HEK293 (cell line): ENCODE results near the gene PTGIR.

Source experiments
- CTCF ChIP-seq: fragments of 450-650 bp; formaldehyde crosslinking; IDR thresholded peaks from 2 replicates; pipeline ENCODE4 v1.5.1; 2016; ENCODE audit warnings: missing biosample characterization, missing genetic modification characterization
- GLI2 ChIP-seq: fragments of 450-650 bp; formaldehyde crosslinking; IDR thresholded peaks from 2 replicates; pipeline ENCODE4; 2017; ENCODE audit warnings: missing biosample characterization, missing genetic modification characterization, low read depth, borderline replicate concordance
- HOXA7 ChIP-seq: sonication (generic); formaldehyde crosslinking; IDR thresholded peaks from 2 replicates; pipeline ENCODE4 v1.8.1; 2022; ENCODE audit warnings: missing genetic modification reagents, borderline replicate concordance
- IKZF3 ChIP-seq: fragments of 450-650 bp; IDR thresholded peaks from 2 replicates; pipeline ENCODE4 v1.5.0; 2018; ENCODE audit warnings: missing biosample characterization, mild to moderate bottlenecking, missing genetic modification characterization, moderate library complexity
- MEIS1 ChIP-seq: sonication (generic); formaldehyde crosslinking; IDR thresholded peaks from 2 replicates; pipeline ENCODE4 v1.8.1; 2022; ENCODE audit warnings: missing genetic modification reagents, mild to moderate bottlenecking, borderline replicate concordance
- RBAK ChIP-seq: fragments of 450-650 bp; formaldehyde crosslinking; IDR thresholded peaks from 2 replicates; pipeline ENCODE4 v1.5.1; 2016; ENCODE audit warnings: missing biosample characterization, missing genetic modification characterization
- REPIN1 ChIP-seq: fragments of 450-650 bp; formaldehyde crosslinking; IDR thresholded peaks from 2 replicates; pipeline ENCODE4 v1.5.1; 2017; ENCODE audit warnings: missing biosample characterization, missing genetic modification characterization, low read depth
- ZBTB20 ChIP-seq: fragments of 450-650 bp; formaldehyde crosslinking; IDR thresholded peaks from 2 replicates; pipeline ENCODE4 v1.5.1; 2016; ENCODE audit warnings: missing biosample characterization, missing genetic modification characterization
- ZBTB8A ChIP-seq: fragments of 450-650 bp; formaldehyde crosslinking; IDR thresholded peaks from 2 replicates; pipeline ENCODE4 v1.5.1; 2016; ENCODE audit warnings: missing biosample characterization, missing genetic modification characterization
- ZIC2 ChIP-seq: fragments of 450-650 bp; formaldehyde crosslinking; IDR thresholded peaks from 2 replicates; pipeline ENCODE4 v1.5.1; 2016; ENCODE audit warnings: missing biosample characterization, missing genetic modification characterization
- ZNF132 ChIP-seq: fragments of 450-650 bp; formaldehyde crosslinking; IDR thresholded peaks from 2 replicates; pipeline ENCODE4 v1.5.1; 2017; ENCODE audit warnings: missing biosample characterization, missing genetic modification characterization, borderline replicate concordance
- ZNF140 ChIP-seq: fragments of 450-650 bp; formaldehyde crosslinking; IDR thresholded peaks from 2 replicates; pipeline ENCODE4 v1.5.1; 2016; ENCODE audit warnings: missing biosample characterization, missing genetic modification characterization
- ZNF157 ChIP-seq: fragments of 450-650 bp; formaldehyde crosslinking; IDR thresholded peaks from 2 replicates; pipeline ENCODE4 v1.5.1; 2016; ENCODE audit warnings: missing biosample characterization, missing genetic modification characterization
- ZNF248 ChIP-seq: fragments of 450-650 bp; formaldehyde crosslinking; IDR thresholded peaks from 2 replicates; pipeline ENCODE4 v1.5.1; 2017; ENCODE audit warnings: missing biosample characterization, missing genetic modification characterization
- ZNF350 ChIP-seq: fragments of 450-650 bp; formaldehyde crosslinking; IDR thresholded peaks from 2 replicates; pipeline ENCODE4 v1.5.0; 2017; ENCODE audit warnings: missing biosample characterization, mild to moderate bottlenecking, missing genetic modification characterization
- ZNF366 ChIP-seq: fragments of 450-650 bp; formaldehyde crosslinking; conservative IDR thresholded peaks from 2 replicates; pipeline ENCODE4 v1.5.1; 2016; ENCODE audit warnings: missing biosample characterization, missing genetic modification characterization
- ZNF391 ChIP-seq: fragments of 450-650 bp; formaldehyde crosslinking; IDR thresholded peaks from 2 replicates; pipeline ENCODE4 v1.5.1; 2016; ENCODE audit warnings: low read depth, missing biosample characterization, missing genetic modification characterization, borderline replicate concordance
- ZNF398 ChIP-seq: fragments of 450-650 bp; formaldehyde crosslinking; IDR thresholded peaks from 2 replicates; pipeline ENCODE4 v1.5.1; 2017; ENCODE audit warnings: missing biosample characterization, missing genetic modification characterization
- ZNF521 ChIP-seq: fragments of 450-650 bp; formaldehyde crosslinking; IDR thresholded peaks from 2 replicates; pipeline ENCODE4 v1.5.1; 2017; ENCODE audit warnings: missing biosample characterization, mild to moderate bottlenecking, missing genetic modification characterization
- ZNF544 ChIP-seq: fragments of 450-650 bp; formaldehyde crosslinking; IDR thresholded peaks from 2 replicates; pipeline ENCODE4 v1.5.0; 2017; ENCODE audit warnings: missing biosample characterization, missing genetic modification characterization
- ZNF610 ChIP-seq: fragments of 450-650 bp; formaldehyde crosslinking; IDR thresholded peaks from 2 replicates; pipeline ENCODE4 v1.5.1; 2016; ENCODE audit warnings: missing biosample characterization, missing genetic modification characterization, borderline replicate concordance
- ZNF629 ChIP-seq: fragments of 450-650 bp; formaldehyde crosslinking; IDR thresholded peaks from 2 replicates; pipeline ENCODE4 v1.5.1; 2017; ENCODE audit warnings: missing biosample characterization, missing genetic modification characterization
- ZNF660 ChIP-seq: fragments of 450-650 bp; IDR thresholded peaks from 2 replicates; pipeline ENCODE4 v1.5.1; 2018; ENCODE audit warnings: missing biosample characterization, mild to moderate bottlenecking, missing genetic modification characterization
- ZNF76 ChIP-seq: fragments of 450-650 bp; formaldehyde crosslinking; IDR thresholded peaks from 2 replicates; pipeline ENCODE4; 2016; ENCODE audit warnings: low read depth, missing biosample characterization, missing genetic modification characterization, borderline replicate concordance
- ZNF768 ChIP-seq: fragments of 450-650 bp; formaldehyde crosslinking; IDR thresholded peaks from 2 replicates; pipeline ENCODE4 v1.5.1; 2018; ENCODE audit warnings: missing biosample characterization, mild to moderate bottlenecking, missing genetic modification characterization
- ZNF830 ChIP-seq: fragments of 450-650 bp; IDR thresholded peaks from 2 replicates; pipeline ENCODE4 v1.5.0; 2018; ENCODE audit warnings: missing biosample characterization, missing genetic modification characterization, low read depth, mild to moderate bottlenecking, moderate library complexity
- TF ChIP-seq, protein P1 (sequence below): fragments of 450-650 bp; formaldehyde crosslinking; IDR thresholded peaks from 2 replicates; pipeline ENCODE4 v1.5.1; 2017; ENCODE audit warnings: missing biosample characterization, missing genetic modification characterization
- TF ChIP-seq, protein P2 (sequence below): fragments of 450-650 bp; formaldehyde crosslinking; IDR thresholded peaks from 2 replicates; pipeline ENCODE4 v1.5.1; 2016; ENCODE audit warnings: missing biosample characterization, missing genetic modification characterization, borderline replicate concordance

PTGIR gene

GRCh38 chr19:46639358-46640182 is 14.7 kb upstream of the PTGIR start (continued):
- TF ChIP-seq ZNF366 (tag by site-specific recombination) (no peak), ZNF132 (tag by site-specific recombination) (no peak), ZNF391 (tag by site-specific recombination) (no peak), ZNF629 (tag by site-specific recombination) (0 out of 2 replicates have a peak, but pooled peaks have one; percentile 20), RBAK (tag by site-specific recombination) (no peak), REPIN1 (tag by site-specific recombination) (no peak), MEIS1 (CRISPR knock-in tag) (no peak), ZNF350 (no peak), ZNF140 (tag by site-specific recombination) (no peak; the same call in 1 of the 2 replicates), ZNF768 (tag by site-specific recombination) (no peak), ZIC2 (tag by site-specific recombination) (no peak), IKZF3 (tag by site-specific recombination) (0 out of 2 replicates have a peak, but pooled peaks have one; percentile 15), ZNF830 (tag by site-specific recombination) (no peak), ZNF398 (tag by site-specific recombination) (peak; percentile 94), ZNF248 (tag by site-specific recombination) (no peak), ZBTB8A (tag by site-specific recombination) (no peak), ZNF544 (no peak), GLI2 (tag by site-specific recombination) (no peak), ZNF660 (tag by site-specific recombination) (no peak), ZNF610 (tag by site-specific recombination) (no peak), ZNF76 (tag by site-specific recombination) (no peak), ZNF521 (tag by site-specific recombination) (no peak), ZBTB20 (tag by site-specific recombination) (peak; percentile 81), CTCF (tag by site-specific recombination) (no peak), ZNF157 (tag by site-specific recombination) (no peak), HOXA7 (CRISPR knock-in tag) (no peak)
- TF ChIP-seq, protein P1, sequence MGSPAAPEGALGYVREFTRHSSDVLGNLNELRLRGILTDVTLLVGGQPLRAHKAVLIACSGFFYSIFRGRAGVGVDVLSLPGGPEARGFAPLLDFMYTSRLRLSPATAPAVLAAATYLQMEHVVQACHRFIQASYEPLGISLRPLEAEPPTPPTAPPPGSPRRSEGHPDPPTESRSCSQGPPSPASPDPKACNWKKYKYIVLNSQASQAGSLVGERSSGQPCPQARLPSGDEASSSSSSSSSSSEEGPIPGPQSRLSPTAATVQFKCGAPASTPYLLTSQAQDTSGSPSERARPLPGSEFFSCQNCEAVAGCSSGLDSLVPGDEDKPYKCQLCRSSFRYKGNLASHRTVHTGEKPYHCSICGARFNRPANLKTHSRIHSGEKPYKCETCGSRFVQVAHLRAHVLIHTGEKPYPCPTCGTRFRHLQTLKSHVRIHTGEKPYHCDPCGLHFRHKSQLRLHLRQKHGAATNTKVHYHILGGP (tag by site-specific recombination), result no peak
- TF ChIP-seq, protein P2, sequence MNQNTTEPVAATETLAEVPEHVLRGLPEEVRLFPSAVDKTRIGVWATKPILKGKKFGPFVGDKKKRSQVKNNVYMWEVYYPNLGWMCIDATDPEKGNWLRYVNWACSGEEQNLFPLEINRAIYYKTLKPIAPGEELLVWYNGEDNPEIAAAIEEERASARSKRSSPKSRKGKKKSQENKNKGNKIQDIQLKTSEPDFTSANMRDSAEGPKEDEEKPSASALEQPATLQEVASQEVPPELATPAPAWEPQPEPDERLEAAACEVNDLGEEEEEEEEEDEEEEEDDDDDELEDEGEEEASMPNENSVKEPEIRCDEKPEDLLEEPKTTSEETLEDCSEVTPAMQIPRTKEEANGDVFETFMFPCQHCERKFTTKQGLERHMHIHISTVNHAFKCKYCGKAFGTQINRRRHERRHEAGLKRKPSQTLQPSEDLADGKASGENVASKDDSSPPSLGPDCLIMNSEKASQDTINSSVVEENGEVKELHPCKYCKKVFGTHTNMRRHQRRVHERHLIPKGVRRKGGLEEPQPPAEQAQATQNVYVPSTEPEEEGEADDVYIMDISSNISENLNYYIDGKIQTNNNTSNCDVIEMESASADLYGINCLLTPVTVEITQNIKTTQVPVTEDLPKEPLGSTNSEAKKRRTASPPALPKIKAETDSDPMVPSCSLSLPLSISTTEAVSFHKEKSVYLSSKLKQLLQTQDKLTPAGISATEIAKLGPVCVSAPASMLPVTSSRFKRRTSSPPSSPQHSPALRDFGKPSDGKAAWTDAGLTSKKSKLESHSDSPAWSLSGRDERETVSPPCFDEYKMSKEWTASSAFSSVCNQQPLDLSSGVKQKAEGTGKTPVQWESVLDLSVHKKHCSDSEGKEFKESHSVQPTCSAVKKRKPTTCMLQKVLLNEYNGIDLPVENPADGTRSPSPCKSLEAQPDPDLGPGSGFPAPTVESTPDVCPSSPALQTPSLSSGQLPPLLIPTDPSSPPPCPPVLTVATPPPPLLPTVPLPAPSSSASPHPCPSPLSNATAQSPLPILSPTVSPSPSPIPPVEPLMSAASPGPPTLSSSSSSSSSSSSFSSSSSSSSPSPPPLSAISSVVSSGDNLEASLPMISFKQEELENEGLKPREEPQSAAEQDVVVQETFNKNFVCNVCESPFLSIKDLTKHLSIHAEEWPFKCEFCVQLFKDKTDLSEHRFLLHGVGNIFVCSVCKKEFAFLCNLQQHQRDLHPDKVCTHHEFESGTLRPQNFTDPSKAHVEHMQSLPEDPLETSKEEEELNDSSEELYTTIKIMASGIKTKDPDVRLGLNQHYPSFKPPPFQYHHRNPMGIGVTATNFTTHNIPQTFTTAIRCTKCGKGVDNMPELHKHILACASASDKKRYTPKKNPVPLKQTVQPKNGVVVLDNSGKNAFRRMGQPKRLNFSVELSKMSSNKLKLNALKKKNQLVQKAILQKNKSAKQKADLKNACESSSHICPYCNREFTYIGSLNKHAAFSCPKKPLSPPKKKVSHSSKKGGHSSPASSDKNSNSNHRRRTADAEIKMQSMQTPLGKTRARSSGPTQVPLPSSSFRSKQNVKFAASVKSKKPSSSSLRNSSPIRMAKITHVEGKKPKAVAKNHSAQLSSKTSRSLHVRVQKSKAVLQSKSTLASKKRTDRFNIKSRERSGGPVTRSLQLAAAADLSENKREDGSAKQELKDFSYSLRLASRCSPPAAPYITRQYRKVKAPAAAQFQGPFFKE (tag by site-specific recombination), result no peak
